IMR-90 (cell line): ENCODE data around the gene SLC24A3. TPM values are rescaled to one million over a fixed set of nuclear protein-coding genes. Genes with fewer than 3 reads are reported as not detected.

Experiments used
- ATAC-seq: fragments of 200-7000 bp; cut with Tn5 transposase; 2 replicates; pipeline ENCODE4 v1.9.1; 2020; ENCODE audit warnings: low read depth, mild to moderate bottlenecking, moderate library complexity
- BruUV-seq: library from RNA; stranded (reverse); fragments of 400-500 nt; replicated peaks from 2 replicates; lab custom pipeline; 2021; lab: Mats Ljungman, UMichigan
- CTCF ChIA-PET: fragments of 300-600 bp; formaldehyde crosslinking; extraction: SDS; loops from one replicate; lab custom pipeline; 2021; ENCODE audit warnings: antibody characterized with exemption; lab: Yijun Ruan, JAX
- POLR2A ChIA-PET: fragments of 300-600 bp; sonication (Branson Sonifier 250); formaldehyde crosslinking; loops from one replicate; lab custom pipeline; 2022; ENCODE audit warnings: antibody characterized with exemption; ENCODE audit not compliant: unreplicated experiment; lab: Charles Lee
- DNase-seq: peaks from one replicate; pipeline ENCODE4 v3.0.0; 2013
- H2AFZ ChIP-seq: replicated peaks from 2 replicates; pipeline ENCODE3; 2013; ENCODE audit warnings: low read length, mild to moderate bottlenecking; ENCODE audit not compliant: poor library complexity
- H2AK5ac ChIP-seq: 2 replicates; pipeline ENCODE4 v1.6.1; 2013; ENCODE audit warnings: low read depth, low read length, inconsistent platforms
- H2AK9ac ChIP-seq: replicated peaks from 2 replicates; pipeline ENCODE3; 2013; ENCODE audit warnings: mild to moderate bottlenecking, low read depth, low read length, moderate library complexity; ENCODE audit not compliant: poor library complexity
- H2BK120ac ChIP-seq: 2 replicates; pipeline ENCODE4 v1.6.1; 2013; ENCODE audit warnings: low read depth, low read length, inconsistent platforms
- H2BK15ac ChIP-seq: 3 replicates; pipeline ENCODE4 v1.6.1; 2013; ENCODE audit warnings: low read depth, low read length, inconsistent platforms
- H2BK20ac ChIP-seq: 2 replicates; pipeline ENCODE4 v1.6.1; 2013; ENCODE audit warnings: low read depth, mild to moderate bottlenecking, inconsistent platforms, low read length, moderate library complexity
- H2BK5ac ChIP-seq: 2 replicates; pipeline ENCODE4 v1.6.1; 2013; ENCODE audit warnings: mild to moderate bottlenecking, low read depth, low read length, inconsistent platforms; ENCODE audit not compliant: poor library complexity, severe bottlenecking
- H3K14ac ChIP-seq: replicated peaks from 2 replicates; pipeline ENCODE4 v1.6.1; 2013; ENCODE audit warnings: low read depth, low read length, inconsistent platforms
- H3K18ac ChIP-seq: 2 replicates; pipeline ENCODE4 v1.6.1; 2013; ENCODE audit warnings: low read depth, low read length, control low read depth
- H3K23ac ChIP-seq: 2 replicates; pipeline ENCODE4 v1.6.1; 2013; ENCODE audit warnings: low read depth, low read length, inconsistent platforms
- H3K27ac ChIP-seq: 2 replicates; pipeline ENCODE4 v1.5.1; 2013; ENCODE audit warnings: mild to moderate bottlenecking, control low read depth, low read length; ENCODE audit not compliant: insufficient read depth
- H3K27me3 ChIP-seq: 2 replicates; pipeline ENCODE4 v1.6.1; 2013; ENCODE audit warnings: low read length; ENCODE audit not compliant: control insufficient read depth, insufficient read depth
- H3K36me3 ChIP-seq: 2 replicates; pipeline ENCODE4 v1.6.1; 2013; ENCODE audit warnings: low read length, mixed read lengths; ENCODE audit not compliant: control insufficient read depth, insufficient read depth
- H3K4ac ChIP-seq: 2 replicates; pipeline ENCODE4 v1.6.1; 2013; ENCODE audit warnings: low read depth, low read length, inconsistent platforms
- H3K4me1 ChIP-seq: 2 replicates; pipeline ENCODE4 v1.6.1; 2013; ENCODE audit warnings: low read length, mixed read lengths; ENCODE audit not compliant: control insufficient read depth, insufficient read depth
- H3K4me2 ChIP-seq: 2 replicates; pipeline ENCODE4 v1.6.1; 2013; ENCODE audit warnings: low read depth, mild to moderate bottlenecking, control low read depth, low read length, moderate library complexity
- H3K4me3 ChIP-seq: 2 replicates; pipeline ENCODE4 v1.5.1; 2013; ENCODE audit warnings: low read depth, mild to moderate bottlenecking, control low read depth, low read length, moderate library complexity; ENCODE audit not compliant: insufficient read depth
- H3K56ac ChIP-seq: 2 replicates; pipeline ENCODE4 v1.6.1; 2013; ENCODE audit warnings: low read length, inconsistent platforms; ENCODE audit not compliant: insufficient read depth; ENCODE audit errors: extremely low read depth
- H3K79me1 ChIP-seq, 2 experiments: 2 replicates each; pipeline ENCODE4 v1.6.1; 2013; ENCODE audit warnings: low read length in 2 of 2, inconsistent platforms in 1 of 2, low read depth in 1 of 2
- H3K9ac ChIP-seq: 2 replicates; pipeline ENCODE4 v1.6.1; 2013; ENCODE audit warnings: low read depth, low read length, control low read depth
- H3K9me1 ChIP-seq: 2 replicates; pipeline ENCODE4 v1.6.1; 2013; ENCODE audit warnings: low read length, inconsistent platforms; ENCODE audit not compliant: insufficient read depth
- H3K9me3 ChIP-seq: 2 replicates; pipeline ENCODE4 v1.6.1; 2013; ENCODE audit warnings: low read length; ENCODE audit not compliant: control insufficient read depth, insufficient read depth
- H4K20me1 ChIP-seq: 2 replicates; pipeline ENCODE4 v1.6.1; 2013; ENCODE audit warnings: low read length, inconsistent platforms; ENCODE audit not compliant: insufficient read depth
- H4K5ac ChIP-seq: 2 replicates; pipeline ENCODE4 v1.6.1; 2013; ENCODE audit warnings: mild to moderate bottlenecking, low read depth, low read length, control low read depth
- H4K8ac ChIP-seq, 2 experiments: 2 replicates each; pipeline ENCODE4 v1.6.1; 2013; ENCODE audit warnings: low read depth in 2 of 2, low read length in 2 of 2, control low read depth in 1 of 2, inconsistent platforms in 1 of 2
- H4K91ac ChIP-seq: 2 replicates; pipeline ENCODE4 v1.6.1; 2013; ENCODE audit warnings: low read depth, low read length, inconsistent platforms; ENCODE audit not compliant: insufficient read depth
- BHLHE40 ChIP-seq: fragments of 150-350 bp; IDR thresholded peaks from 2 replicates; pipeline ENCODE4 v1.6.1; 2016; ENCODE audit warnings: mild to moderate bottlenecking, low read depth, low read length
- CEBPB ChIP-seq: IDR thresholded peaks from 2 replicates; pipeline ENCODE4 v1.6.1; 2012; ENCODE audit warnings: low read depth, low read length, improper control_type of control experiment
- CHD1 ChIP-seq: IDR thresholded peaks from 2 replicates; pipeline ENCODE4 v1.6.1; 2012; ENCODE audit warnings: low read depth, low read length, improper control_type of control experiment
- CTCF ChIP-seq: conservative IDR thresholded peaks from 2 replicates; pipeline ENCODE4 v1.5.1; 2012; ENCODE audit warnings: mild to moderate bottlenecking, low read depth, low read length, improper control_type of control experiment
- ELK1 ChIP-seq: fragments of 150-350 bp; IDR thresholded peaks from 2 replicates; pipeline ENCODE4 v1.6.1; 2016; ENCODE audit warnings: low read depth, mild to moderate bottlenecking, low read length, moderate library complexity, borderline replicate concordance
- FOS ChIP-seq: fragments of 150-350 bp; IDR thresholded peaks from 2 replicates; pipeline ENCODE4 v1.6.1; 2016; ENCODE audit warnings: low read depth, low read length
- MAFK ChIP-seq: IDR thresholded peaks from 2 replicates; pipeline ENCODE4 v1.6.1; 2012; ENCODE audit warnings: low read depth, low read length, improper control_type of control experiment
- MAZ ChIP-seq: IDR thresholded peaks from 2 replicates; pipeline ENCODE4 v1.6.1; 2012; ENCODE audit warnings: low read depth, mild to moderate bottlenecking, low read length, improper control_type of control experiment, moderate library complexity, borderline replicate concordance
- MXI1 ChIP-seq: IDR thresholded peaks from 2 replicates; pipeline ENCODE4 v1.6.1; 2012; ENCODE audit warnings: low read depth, mild to moderate bottlenecking, low read length, moderate library complexity, borderline replicate concordance
- NFE2L2 ChIP-seq: fragments of 150-350 bp; IDR thresholded peaks from 2 replicates; pipeline ENCODE4 v1.6.1; 2016; ENCODE audit warnings: low read depth, mild to moderate bottlenecking, low read length
- POLR2A ChIP-seq: IDR thresholded peaks from 2 replicates; pipeline ENCODE4 v1.6.1; 2012; ENCODE audit warnings: mild to moderate bottlenecking, low read depth, low read length
- RAD21 ChIP-seq: IDR thresholded peaks from 2 replicates; pipeline ENCODE4 v1.6.1; 2012; ENCODE audit warnings: low read length, improper control_type of control experiment
- RCOR1 ChIP-seq: IDR thresholded peaks from 2 replicates; pipeline ENCODE4 v1.6.1; 2012; ENCODE audit warnings: mild to moderate bottlenecking, low read length, improper control_type of control experiment; ENCODE audit not compliant: insufficient replicate concordance
- RFX5 ChIP-seq: IDR thresholded peaks from 2 replicates; pipeline ENCODE4 v1.8.0; 2012; ENCODE audit warnings: low read depth, mild to moderate bottlenecking, low read length, moderate library complexity
- SMC3 ChIP-seq: fragments of 150-350 bp; IDR thresholded peaks from 2 replicates; pipeline ENCODE4 v1.6.1; 2016; ENCODE audit warnings: low read depth, mild to moderate bottlenecking, antibody characterized with exemption, low read length, moderate library complexity
- WGBS, 2 experiments: methylation state at CpG; one replicate each; pipeline versions ENCODE4 v1.1.5 to v1.1.7; 2013; ENCODE audit warnings: missing lambda C conversion rate in 2 of 2; ENCODE audit not compliant: insufficient read length in 1 of 2; ENCODE audit errors: extremely low coverage in 2 of 2; 5-methylcytosine and 5-hydroxymethylcytosine counted together
- dilution Hi-C: fragments of 300-500 bp; cut with HindIII; formaldehyde crosslinking; loops from one replicate; pipeline ENCODE4 v1.14.3; 2018; ENCODE audit warnings: low sequenced_read_pairs; ENCODE audit not compliant: unreplicated experiment
- in situ Hi-C: fragments of 300-500 bp; cut with MboI; formaldehyde crosslinking; loops from 3 replicates; pipeline ENCODE4 v1.14.3; 2019; ENCODE audit warnings: low sequenced_read_pairs, inconsistent platforms, mixed read lengths
- intact Hi-C: fragments of 100-400 bp; cut with micrococcal nuclease; formaldehyde crosslinking; loops from 2 replicates; pipeline ENCODE4 v1.10.0; 2022
- polyA plus RNA-seq, 3 experiments: library from polyadenylated mRNA; depleted of rRNA; stranded (reverse); fragments of >200 nt; gene quantifications; 2 replicates each; pipeline ENCODE4 v1.2.3, GENCODE V29; 2012; ENCODE audit warnings: low replicate concordance in 1 of 3
- total RNA-seq: library from RNA; depleted of rRNA; stranded (reverse); fragments of >200 nt; gene quantifications from 2 replicates; pipeline ENCODE4 v1.2.3, GENCODE V29; 2012
- TF ChIP-seq, protein P1 (sequence below): fragments of 150-350 bp; IDR thresholded peaks from 2 replicates; pipeline ENCODE4 v1.6.1; 2017; ENCODE audit warnings: mild to moderate bottlenecking, antibody characterized with exemption, low read length, low read depth

SLC24A3 gene
- total and polyA plus RNA-seq, 2 of the 4 experiments (the other 2 are of a cell fraction), result not detected

DNA sequence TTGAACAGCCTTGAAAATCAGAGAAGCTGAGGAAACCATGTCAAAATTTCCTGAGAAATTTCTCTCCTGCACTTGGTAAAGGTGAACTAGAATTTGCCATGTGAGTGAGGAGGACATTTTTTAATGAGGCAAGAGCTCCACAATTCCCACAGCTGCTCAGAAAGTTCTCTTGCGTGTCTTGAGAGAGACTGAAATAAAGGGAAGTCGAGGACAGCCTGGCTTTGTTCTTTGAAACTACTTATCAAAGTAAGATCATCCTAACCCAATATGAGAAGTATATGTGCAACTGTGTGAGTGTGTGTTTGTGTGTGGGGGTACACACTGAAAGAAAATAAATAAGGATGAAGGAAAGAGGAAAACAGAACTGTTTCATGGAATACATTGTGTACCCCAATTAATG is 163.4 kb downstream of the SLC24A3 start:
- in situ Hi-C loops, result no loop called here
- Histone ChIP-seq H3K14ac (no peak overlapping the region), H3K4me1 (no peaks in the 10 kb centered on the region), H3K9me3 (no peaks in the 10 kb centered on the region), H3K23ac (no peak overlapping the region), H2BK120ac (no peak overlapping the region), H3K4me2 (no peak overlapping the region), H3K18ac (no peak overlapping the region), H3K27ac (no peak overlapping the region), H2BK20ac (no peak overlapping the region), H3K56ac (no peak overlapping the region), H4K20me1 (no peaks in the 10 kb centered on the region), H4K5ac (no peak overlapping the region), H2AK5ac (no peak overlapping the region), H4K91ac (no peak overlapping the region), H3K36me3 (no peaks in the 10 kb centered on the region), H2AK9ac (no peak overlapping the region), H3K9me1 (no peaks in the 10 kb centered on the region), H2BK15ac (no peak overlapping the region), H3K4ac (no peak overlapping the region), H4K8ac (no peak overlapping the region), H2BK5ac (no peak overlapping the region), H3K9ac (no peak overlapping the region), H3K27me3 (no peaks in the 10 kb centered on the region), H3K4me3 (no peak overlapping the region), H3K79me1 (no peaks in the 10 kb centered on the region), H2AFZ (no peak overlapping the region)
- ATAC-seq (no peak), DNase-seq (no peak)
- intact Hi-C loops, result no loop called here
- ChIA-PET CTCF (no interaction called here), POLR2A (no interaction called here)
- WGBS, 2 experiments, result no CpG with 5 or more reads among the region's 2 CpGs
- dilution Hi-C loops, result no loop called here
- TF ChIP-seq CHD1, result no peak
- no peak for TF ChIP-seq RCOR1
- TF ChIP-seq CEBPB, result no peak
- TF ChIP-seq POLR2A, result no peak
- TF ChIP-seq MAFK, result no peak
- no peak for TF ChIP-seq CTCF
- no peak for TF ChIP-seq BHLHE40
- TF ChIP-seq RAD21, result no peak
- TF ChIP-seq, protein P1, sequence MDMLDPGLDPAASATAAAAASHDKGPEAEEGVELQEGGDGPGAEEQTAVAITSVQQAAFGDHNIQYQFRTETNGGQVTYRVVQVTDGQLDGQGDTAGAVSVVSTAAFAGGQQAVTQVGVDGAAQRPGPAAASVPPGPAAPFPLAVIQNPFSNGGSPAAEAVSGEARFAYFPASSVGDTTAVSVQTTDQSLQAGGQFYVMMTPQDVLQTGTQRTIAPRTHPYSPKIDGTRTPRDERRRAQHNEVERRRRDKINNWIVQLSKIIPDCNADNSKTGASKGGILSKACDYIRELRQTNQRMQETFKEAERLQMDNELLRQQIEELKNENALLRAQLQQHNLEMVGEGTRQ, result no peak
- no peak for TF ChIP-seq ELK1
- TF ChIP-seq RFX5, result no peak
- TF ChIP-seq MAZ, result no peak
- TF ChIP-seq FOS, result no peak
- TF ChIP-seq NFE2L2, result no peak
- no peak for TF ChIP-seq MXI1
- no peak for TF ChIP-seq SMC3
- BruUV-seq, result no TSS peak
